NK-92 treated with Interleukin-12 subunit alpha and Interleukin-12 subunit beta, amount 100 ng/mL, for 24 hours (cell line): ENCODE results near the gene SLC6A20.

Experiments
- DNase-seq: peaks from one replicate; lab custom pipeline; 2025; lab: John Stamatoyannopoulos, UW

The SLC6A20 gene

DNA sequence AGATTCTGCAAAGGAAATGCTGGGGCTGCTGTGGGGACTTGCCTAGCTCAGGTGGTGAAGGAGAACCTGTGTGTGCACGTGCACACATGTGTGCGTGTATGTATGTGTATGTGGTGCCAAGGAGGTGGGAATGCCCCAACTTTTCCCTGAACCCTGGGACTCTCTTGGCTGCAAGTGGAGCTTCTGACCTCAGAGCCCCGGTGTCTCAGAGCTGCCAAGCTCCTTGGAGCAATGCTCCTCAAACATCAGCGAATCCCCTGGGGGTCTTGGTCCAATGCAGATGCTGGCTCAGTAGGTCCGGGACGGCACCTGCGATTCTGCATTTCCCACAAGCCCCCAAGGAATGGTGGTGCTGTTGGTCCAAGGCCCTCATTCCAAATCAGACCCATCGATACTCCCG lies 5.8 kb upstream of the SLC6A20 start:
- no peak for DNase-seq

DNA sequence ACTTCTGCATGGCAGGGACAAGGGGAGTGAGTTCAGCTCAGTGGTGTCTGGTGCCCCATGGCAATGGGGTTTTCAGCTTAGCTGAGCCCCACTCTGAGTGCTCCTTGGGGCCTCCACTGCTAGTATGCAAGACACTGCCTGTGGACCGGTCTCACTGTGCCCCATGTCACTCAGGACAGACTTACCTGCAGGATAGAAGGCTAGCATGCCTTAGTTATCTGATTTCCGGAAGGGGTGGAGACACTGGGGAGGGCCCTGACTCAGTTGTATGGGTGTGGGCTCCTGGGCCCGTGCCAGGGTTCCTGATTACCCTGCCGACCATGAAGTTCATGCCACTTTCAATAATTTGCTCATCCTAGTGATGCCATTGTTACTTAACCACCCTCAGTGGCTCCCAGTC lies 4.3 kb upstream of the SLC6A20 start:
- DNase-seq, result no peak

DNA sequence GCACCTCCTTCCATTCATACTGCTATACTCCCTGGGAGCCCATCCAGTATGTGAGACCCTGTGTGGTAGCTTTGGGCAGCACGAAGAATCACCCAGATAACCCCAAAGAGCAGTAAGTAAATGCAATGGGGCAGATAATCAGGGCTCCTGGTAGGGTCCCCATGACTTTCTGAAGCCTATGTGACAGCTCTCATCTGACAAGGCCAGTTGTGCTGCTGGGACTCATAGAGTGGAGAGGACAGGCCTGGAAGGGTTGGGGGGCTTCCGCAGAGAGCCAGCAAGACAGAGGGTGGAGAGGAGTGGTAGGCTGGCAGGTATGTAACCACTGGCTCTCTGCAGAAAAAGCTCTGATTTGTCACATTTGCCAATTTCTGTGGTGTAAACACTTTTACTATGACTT lies 3.2 kb upstream of the SLC6A20 start:
- no peak for DNase-seq

DNA sequence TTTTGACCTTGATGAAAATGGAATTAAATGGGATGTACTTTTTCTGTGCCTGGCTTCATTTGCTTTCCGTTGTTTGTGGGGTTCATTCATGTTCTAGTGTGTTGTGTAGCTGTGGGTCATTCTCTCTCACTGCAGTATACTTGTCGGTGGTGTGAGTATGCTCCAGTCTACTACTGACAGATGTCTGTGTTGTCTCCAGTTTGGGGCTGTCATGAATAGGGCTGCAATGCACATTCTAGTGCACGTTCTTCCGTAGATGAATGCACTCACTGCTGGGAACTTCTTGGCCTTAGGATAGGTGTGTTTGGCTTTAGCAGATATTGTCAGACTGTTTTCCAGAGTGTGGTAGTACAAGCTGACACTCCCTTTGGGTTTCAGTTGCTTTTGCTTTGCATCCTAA lies 1.7 kb upstream of the SLC6A20 start:
- DNase-seq, result no peak

DNA sequence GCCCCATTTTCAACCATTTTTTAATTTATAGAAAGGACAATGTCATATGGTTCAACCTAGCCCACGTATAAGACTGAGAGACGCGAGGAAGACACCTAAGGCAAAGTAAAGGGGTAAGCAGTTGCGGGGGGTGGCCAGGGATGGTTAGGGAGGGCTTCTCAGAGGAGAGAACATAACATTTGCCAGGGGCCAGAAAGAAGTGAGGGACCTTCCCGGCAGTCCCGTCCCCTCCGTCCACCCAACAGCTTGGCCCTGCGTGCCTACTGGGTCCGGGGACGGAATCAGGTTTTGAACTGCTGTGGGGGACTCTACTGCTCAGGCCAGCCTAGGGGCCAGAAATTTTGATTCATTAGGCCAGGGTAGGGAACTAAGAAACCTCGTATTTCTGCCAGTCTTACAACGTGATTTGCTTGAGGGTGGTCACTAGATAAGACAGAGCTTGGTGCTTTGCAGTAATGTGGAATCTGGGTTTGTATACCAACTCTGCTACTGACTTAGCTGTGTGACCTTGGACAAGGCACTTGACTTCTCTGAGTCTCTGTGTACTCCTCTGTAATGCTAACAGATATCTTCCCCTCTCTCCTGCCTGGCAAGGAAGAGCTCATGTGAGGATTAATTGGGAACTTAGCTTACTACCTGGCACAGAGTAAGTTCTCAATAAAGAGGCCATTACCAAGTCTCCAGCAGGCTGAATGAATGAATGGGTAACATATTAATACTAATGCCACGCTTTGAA lies 734 bp upstream of the SLC6A20 start:
- DNase-seq, result no peak

DNA sequence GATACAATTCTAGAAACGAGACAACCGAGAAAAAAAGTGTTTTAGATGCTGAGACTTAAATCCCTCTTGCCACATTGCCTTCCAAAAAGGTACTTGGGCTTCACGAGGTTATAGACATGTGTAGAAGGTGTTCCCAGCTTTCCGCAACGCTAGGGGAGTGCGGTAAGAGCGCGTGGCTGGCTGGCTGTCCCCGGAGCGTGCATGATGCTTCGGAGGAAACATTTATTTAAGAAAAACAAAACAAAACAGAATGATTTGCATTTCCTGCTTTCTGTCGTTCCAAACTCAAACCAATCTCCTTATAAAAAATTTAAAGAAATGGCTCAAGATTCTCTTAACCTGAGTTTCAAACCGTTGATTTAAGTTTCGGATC lies 841 bp downstream of the SLC6A20 start:
- no peak for DNase-seq

DNA sequence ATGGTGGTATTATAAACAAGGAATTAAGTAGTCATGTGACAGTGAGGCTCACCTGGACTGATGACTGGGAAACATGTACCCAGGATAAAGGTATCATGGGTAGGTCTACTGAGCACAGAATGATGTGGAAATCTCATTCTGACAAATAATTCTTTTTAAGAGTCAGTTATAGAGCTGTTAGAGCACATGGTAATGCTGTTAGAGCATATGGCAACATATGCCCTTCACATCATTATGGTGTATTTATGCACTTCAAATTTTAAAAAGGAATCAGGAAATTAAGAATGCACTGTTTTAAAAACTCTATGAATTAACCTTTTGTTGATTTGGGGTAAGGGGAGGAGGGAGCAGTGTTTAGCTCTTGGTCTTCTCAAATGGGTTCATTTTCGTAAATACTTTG lies 1.7 kb downstream of the SLC6A20 start:
- no peak for DNase-seq

DNA sequence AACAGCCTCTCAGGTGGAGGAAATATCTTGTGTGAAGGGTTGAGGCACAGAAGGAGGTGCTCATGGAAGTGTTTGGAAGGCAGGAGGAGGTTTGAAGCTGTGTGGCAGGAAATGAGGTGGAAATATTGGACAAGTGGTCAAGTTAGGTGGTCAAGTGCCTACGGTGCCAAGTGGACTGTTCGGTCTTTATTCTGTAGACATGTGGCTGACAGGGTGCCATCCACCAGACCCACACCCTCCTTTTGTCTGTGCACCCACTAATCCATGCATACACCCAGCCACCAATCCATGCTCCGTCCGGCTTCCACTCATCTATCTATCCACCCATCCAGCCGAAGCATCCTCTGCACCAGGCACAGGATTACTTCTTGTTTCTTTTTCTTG lies 2.2 kb downstream of the SLC6A20 start:
- DNase-seq, result no peak

DNA sequence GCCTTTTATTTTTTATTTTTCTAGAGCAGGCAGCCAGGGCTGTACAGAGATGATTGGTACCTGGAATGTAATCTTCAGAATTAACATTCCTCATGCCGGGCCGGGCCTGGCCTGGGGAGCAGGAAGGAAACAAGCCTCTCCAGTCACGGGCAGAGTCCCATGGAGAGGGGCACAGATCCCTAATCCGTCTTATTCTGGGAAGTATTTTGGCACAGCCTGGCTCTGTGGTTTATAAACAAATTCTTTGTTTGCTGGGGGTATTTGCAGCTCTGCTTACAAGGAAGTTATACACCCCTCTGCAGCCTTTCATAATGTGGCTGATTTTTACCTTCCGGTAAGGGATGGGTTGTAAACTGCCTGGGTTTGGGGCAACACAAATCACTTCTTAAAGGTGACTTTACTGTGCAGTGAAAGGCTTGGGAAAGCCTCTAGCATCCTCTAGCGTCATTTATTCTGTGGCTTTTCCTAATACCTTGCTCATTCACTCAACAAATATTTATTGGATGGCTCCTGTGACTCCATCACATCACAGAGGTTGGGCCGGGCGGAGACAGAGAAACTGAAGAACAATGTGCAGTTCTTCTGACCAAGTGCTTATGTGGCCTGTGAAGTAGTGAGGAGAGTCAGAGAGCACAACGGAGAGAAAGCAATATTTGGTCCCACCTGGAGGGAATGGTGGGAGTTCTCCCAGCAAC lies 2.7 kb downstream of the SLC6A20 start:
- no peak for DNase-seq

DNA sequence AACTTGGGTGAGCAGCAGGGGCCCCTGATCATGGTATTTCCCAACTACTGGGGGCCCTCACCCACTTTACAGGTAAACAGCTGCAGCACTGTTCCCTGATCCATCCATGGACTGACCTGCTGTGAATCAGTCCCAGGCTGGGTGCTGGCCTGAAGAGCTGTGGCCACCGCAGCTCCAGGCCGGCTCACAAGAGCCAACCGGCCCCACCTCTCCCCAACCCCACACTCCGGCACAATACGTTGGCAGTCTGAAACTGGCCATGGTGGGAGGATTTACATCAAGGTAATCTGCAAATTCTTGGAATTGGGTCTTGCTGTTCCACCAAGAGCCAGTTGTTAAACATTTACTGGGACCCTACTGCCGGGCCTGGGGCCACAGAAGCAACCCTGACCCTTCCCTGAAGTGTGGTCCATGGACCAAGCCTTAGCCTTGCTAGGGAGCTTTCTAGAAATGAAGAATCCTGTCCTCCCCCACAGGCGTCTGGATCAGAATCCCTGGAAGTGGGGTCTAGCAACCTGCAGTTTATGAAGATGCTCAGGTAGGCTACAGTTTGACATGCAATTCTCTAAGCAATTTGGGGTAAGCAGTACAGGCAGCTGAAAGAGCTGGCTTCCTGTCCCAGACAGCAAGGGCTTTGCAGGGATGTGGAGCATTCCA lies 3.7 kb downstream of the SLC6A20 start:
- DNase-seq, result no peak

DNA sequence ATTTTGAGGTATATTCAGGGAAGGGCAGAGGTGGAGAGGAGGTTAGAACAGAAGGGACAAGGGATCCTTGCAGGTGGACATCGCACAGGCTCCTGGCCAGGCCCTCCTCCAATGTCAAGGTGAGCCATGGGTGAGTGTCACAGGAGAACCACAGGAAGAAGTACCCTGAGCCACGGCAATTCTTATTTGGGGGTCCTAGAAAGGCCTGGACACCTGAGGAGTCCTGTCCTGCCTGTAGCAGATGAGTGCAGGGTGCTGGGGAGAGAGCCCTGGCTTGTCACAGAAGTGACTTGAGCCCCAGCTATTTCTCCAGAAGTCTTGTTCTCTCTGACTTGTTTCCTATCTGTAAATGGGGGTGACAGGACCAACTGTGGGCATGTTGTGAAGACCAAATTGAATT lies 4.3 kb downstream of the SLC6A20 start:
- DNase-seq, result no peak

DNA sequence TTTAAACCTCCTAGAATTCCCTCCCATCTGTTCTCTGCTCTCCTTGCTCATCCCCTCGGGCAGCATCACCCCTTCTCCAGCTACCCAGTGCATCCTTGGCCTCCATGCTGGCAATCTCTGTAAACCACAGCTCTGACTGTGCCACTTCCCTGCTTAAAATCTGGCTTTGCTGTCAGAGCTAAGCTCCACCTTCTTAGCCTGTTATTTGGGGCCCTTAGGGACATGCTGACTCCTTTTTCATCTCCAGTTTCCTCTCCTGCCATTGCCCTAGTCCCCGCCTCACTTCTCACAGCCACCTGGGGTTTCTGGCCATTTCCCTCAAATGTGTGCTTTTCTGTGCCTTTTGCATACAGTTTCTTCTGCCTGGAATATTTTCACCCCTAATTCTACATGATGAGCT lies 5.7 kb downstream of the SLC6A20 start:
- no peak for DNase-seq

DNA sequence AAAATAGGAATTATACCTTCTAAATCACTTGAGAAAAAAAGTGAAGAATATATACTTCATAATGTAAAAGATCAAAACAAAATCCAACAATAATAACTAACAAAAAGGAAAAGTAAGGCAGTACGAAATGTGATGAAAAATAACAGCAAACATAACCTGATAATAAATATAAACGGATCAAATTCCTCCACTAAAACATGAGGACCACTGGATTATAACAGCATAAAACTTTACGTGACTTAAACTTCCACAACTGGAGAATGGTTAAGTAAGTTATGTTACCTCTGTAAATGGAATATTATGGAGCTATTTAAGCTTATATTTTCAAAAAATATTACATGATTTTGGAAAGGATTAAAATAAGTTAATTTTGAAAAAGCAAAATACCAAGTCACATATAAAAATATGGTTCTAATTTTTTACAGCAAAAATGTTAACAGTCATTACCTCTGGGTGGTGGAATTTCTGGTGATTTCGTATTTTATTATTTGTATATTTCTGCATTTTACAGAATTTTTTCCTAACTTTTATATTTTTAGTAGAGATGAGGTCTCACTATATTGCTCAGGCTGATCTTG lies 7.0 kb downstream of the SLC6A20 start:
- DNase-seq, result no peak

DNA sequence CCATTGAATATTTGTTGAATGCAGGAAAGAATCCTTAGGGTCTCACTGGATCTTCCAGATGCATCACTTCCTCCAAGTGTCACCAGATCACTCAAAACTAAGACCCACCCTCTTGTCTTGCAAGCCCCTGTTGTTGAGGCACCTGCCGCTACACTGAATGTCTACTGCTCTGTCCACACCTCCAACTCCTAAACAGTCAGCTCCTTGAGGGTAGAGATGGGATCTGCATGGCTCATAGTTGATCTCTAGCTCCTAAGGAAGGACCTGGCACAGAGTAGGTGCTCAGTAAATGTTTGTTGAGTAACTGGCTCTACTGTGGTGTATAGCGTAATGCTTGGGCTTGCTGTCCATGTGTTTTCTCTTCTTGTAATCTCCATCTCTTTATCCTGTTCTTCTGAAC lies 8.8 kb downstream of the SLC6A20 start:
- no peak for DNase-seq

DNA sequence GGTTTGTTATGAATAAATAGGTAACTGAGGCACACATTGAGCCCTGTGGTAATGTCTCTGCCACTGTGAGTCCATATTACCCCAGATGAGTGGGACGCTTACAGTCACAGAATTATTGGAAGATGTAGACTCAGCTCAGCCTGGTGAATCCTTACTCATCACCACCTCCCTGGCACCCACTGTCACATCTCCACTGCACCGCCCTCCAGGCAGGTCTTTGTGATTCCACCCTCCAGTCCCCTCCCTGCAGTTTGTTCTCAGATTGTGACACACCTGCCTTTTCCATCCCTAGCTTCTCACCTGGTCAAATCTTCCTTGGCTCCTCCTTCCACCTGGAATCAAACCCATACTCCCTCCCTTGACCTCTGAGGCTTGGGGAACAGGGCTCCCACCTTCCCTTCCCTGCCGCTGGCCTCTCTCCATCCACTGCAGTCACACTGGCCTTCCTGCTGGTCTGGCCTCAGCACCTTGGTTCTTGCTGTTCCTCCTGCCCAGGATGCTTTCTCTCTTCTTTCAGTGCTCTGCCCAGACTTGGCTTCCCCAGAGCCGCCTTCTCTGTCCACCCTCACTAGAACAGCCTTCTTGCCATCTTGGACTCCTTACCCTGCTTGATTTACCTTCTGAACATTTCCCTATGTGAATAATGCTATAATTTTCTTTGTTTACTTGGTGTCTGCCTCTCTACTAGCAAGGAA lies 9.4 kb downstream of the SLC6A20 start:
- no peak for DNase-seq

DNA sequence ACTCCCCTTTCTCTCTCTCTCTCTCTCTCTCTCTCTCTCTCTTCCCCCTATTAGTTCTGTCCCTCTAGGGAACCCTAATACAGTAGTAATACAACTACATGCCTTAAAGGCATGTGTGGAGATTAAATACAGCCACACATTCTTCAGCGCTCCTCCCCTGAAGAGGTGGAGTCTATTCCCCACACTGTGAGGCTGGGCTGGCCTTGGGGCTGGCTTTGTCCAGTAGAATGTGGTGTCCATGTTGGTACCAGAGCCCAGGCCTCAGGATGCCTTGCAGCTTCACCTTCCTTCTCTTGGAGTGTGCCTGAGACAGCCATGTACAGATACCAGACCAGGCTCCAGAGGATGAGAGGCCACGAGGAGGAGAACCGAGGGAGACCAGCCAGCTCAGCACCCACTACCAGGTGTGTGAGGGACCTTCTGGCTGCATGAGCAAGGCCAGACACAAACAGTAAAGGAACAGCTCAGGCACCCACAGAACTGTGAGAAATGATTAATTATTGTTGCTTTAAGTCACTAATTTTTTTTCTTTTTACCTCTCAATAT lies 10.7 kb downstream of the SLC6A20 start:
- no peak for DNase-seq

DNA sequence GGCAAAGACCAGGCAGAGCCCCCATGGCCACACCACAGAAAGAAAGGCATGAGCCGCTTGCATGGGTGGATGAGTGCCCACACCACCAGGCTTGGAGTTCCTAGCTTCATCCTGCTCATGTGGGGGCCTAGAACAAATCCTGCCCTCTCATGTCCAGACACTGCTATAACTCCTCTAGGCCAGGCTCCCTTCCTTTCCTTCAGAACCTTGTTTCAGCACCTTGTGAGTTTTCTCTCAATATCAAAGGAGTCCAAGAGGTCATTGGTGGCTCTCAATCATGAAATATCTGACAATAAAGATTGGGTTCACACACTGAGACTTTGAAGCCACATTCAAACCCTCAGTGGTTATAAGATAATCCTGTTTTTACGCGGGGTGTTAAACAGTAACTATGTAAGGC lies 12.7 kb downstream of the SLC6A20 start:
- DNase-seq, result no peak

DNA sequence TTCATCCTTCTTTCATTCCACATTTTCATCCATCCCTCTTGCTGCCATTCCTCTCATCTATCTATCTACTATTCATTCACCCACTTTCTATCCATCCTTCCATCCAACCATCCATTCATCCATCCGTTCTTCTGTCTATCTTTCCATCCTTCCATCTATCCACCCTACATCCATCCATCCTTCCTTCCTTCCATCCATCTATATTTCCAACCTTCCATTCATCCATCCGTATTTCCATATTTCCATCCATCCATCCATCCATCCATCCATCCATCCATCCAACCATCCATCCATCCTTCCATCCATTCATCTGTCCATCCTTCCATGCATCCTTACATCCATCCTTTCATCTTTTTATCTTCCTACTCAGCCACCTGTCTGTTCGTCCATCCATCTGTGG lies 14.0 kb downstream of the SLC6A20 start:
- DNase-seq, result no peak

DNA sequence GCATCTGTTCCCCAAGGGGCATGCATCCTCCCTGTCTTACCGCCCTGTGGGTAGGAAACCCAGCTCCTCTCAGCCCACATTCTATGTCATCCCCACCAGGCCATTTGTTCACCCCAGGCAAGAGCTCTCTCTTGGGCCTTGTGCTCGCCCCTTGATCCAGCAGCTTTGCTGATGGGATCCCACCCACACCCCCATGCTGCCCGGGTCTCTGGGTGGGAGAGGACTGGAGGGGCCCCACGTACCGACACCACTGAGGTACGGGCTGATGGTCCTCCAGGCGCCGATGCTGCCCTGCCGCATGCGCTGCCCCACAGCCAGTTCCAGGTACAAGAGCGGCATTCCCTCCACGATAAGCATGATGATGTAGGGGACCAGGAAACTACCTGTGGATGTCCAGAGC lies 14.5 kb downstream of the SLC6A20 start:
- DNase-seq, result no peak

DNA sequence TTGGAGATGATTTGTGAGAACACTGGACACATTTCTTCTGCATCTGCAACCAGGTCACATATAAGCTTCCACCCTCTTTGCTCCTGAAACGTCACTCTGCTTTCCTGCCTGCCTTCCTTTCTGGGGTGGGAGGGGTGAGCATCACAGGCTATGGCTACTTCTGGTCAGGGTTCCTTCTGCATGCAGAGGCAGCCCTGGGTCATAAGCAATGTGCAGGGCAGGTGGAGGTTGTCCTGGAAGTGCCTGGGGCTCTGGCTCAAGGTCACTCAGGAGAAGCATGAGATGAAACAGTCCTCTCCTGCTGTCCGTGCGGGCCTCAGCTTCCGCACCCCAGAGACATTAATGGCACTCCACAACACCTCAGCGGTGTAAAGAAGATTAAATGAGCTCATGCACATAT lies 15.1 kb downstream of the SLC6A20 start:
- DNase-seq, result no peak

DNA sequence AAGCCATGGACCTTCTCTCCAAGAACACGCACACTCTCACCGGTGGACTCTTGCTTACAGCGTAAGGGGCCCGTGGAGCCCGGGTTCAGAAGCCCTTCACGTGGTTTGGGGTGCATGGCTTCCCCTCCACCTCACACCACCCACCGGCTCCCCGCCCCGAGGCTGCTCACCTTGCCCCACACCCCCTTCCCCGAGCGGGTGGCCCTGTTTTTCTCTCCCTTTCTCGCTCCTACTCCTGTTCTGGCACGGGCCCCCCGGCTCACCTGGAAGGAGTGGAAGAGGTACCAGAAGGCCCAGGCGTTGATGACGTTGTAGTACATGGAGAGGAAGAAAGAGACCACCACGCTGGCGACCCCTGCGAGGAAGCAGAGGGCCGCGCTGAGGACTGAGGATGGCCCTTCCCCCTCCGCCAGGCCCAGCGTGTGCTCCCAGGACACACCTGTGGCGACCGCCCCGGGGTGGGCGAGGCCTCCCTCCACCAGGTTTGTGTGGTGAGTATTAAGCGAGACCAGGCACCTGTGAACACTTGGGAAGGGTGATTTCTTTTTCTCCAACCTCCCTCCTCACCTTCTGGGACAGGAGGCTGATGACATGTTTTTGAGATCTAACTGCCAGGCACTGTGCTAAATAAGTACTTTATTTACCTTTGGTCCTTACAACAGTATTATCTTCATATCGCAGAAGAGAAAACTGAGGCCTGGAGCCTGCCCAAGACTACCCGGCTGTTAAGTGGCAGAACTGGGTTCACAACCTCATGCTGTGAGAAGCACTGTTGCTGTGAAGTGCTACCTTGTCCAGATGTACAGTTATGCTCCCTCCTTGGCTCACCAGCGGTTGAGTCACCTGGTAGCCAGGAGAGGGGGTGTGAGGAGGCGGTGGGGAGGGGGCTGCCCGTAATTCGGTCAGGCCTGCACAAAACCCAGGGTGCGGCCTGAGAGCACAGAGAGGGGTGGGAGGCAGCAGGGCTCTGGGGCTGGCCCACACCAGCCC lies 16.3 kb downstream of the SLC6A20 start:
- DNase-seq, result no peak
